Caco-2 (cell line): ENCODE measurements around the gene VPS33A. TPM values are rescaled to one million over a fixed set of nuclear protein-coding genes. Genes with fewer than 3 reads are reported as not detected.

ENCODE experiments used
- BruUV-seq: library from RNA; stranded (reverse); fragments of 400-500 nt; replicated peaks from 2 replicates; lab custom pipeline; 2021; lab: Mats Ljungman, UMichigan
- CTCF ChIA-PET: fragments of 300-600 bp; sonication (Branson Sonifier 250); formaldehyde crosslinking; loops from one replicate; lab custom pipeline; 2022; ENCODE audit warnings: antibody characterized with exemption; lab: Charles Lee
- POLR2A ChIA-PET: fragments of 300-600 bp; sonication (Branson Sonifier 250); formaldehyde crosslinking; loops from one replicate; lab custom pipeline; 2022; ENCODE audit warnings: antibody characterized with exemption; lab: Charles Lee
- DNase-seq, 2 experiments: peaks; one replicate each; pipeline versions ENCODE4 v3.0.0 to v3.0.0-alpha.2; 2020 to 2022
- H3K27me3 ChIP-seq: replicated peaks from 2 replicates; pipeline ENCODE4 v1.6.0; 2011; ENCODE audit warnings: low read length; ENCODE audit not compliant: control insufficient read depth, insufficient read depth
- H3K36me3 ChIP-seq: 2 replicates; pipeline ENCODE4 v1.5.1; 2011; ENCODE audit warnings: low read length; ENCODE audit not compliant: control insufficient read depth, insufficient read depth
- H3K4me1 ChIP-seq: fragments of 250-450 bp; sonication (Bioruptor Pico); 2 replicates; pipeline ENCODE4 v1.5.1; 2020; ENCODE audit warnings: mild to moderate bottlenecking
- H3K4me3 ChIP-seq: 2 replicates; pipeline ENCODE4 v1.5.1; 2011; ENCODE audit warnings: low read depth, mild to moderate bottlenecking, control low read depth, low read length
- H3K9me3 ChIP-seq: fragments of 250-450 bp; sonication (Bioruptor Pico); 2 replicates; pipeline ENCODE4 v1.5.1; 2020; ENCODE audit warnings: mild to moderate bottlenecking, moderate library complexity
- H3K27ac Mint-ChIP-seq: one replicate; pipeline ENCODE4 v1.8.0; 2022; ENCODE audit warnings: mixed read lengths; ENCODE audit not compliant: unreplicated experiment
- H3K27me3 Mint-ChIP-seq: one replicate; pipeline ENCODE4 v1.8.0; 2022; ENCODE audit warnings: mixed read lengths; ENCODE audit not compliant: insufficient read depth, unreplicated experiment
- H3K36me3 Mint-ChIP-seq: one replicate; pipeline ENCODE4 v1.8.0; 2022; ENCODE audit warnings: mild to moderate bottlenecking, mixed read lengths; ENCODE audit not compliant: insufficient read depth, unreplicated experiment
- H3K4me1 Mint-ChIP-seq: one replicate; pipeline ENCODE4 v1.8.0; 2022; ENCODE audit warnings: low read depth, mixed read lengths; ENCODE audit not compliant: unreplicated experiment
- H3K4me3 Mint-ChIP-seq: one replicate; pipeline ENCODE4 v1.8.0; 2022; ENCODE audit warnings: mild to moderate bottlenecking, moderate library complexity, mixed read lengths; ENCODE audit not compliant: unreplicated experiment
- H3K9me3 Mint-ChIP-seq: one replicate; pipeline ENCODE4 v1.8.0; 2022; ENCODE audit warnings: mixed read lengths; ENCODE audit not compliant: unreplicated experiment
- CTCF ChIP-seq, 2 experiments: fragments of 200-600 bp in 1 of 2; IDR thresholded peaks; 1 replicate in 1 of 2; 2 replicates in 1 of 2; pipeline versions ENCODE4 v1.5.1 to v1.8.0; 2011 to 2022; ENCODE audit warnings: antibody characterized with exemption in 1 of 2, control low read depth in 1 of 2, inconsistent platforms in 1 of 2, low read depth in 1 of 2, low read length in 1 of 2, mild to moderate bottlenecking in 1 of 2, moderate library complexity in 1 of 2; ENCODE audit not compliant: insufficient read depth in 1 of 2, severe bottlenecking in 1 of 2, unreplicated experiment in 1 of 2
- intact Hi-C: fragments of 100-400 bp; cut with micrococcal nuclease; formaldehyde crosslinking; loops from one replicate; pipeline ENCODE4 v1.10.0; 2022; ENCODE audit not compliant: unreplicated experiment
- total RNA-seq: library from RNA; stranded (reverse); gene quantifications from 2 replicates; pipeline ENCODE4 v1.2.3, GENCODE V29; 2022

VPS33A gene
- total RNA-seq, 1 experiment from 2014 or later, result 36.5 TPM

GRCh38 chr12:122183588-122183940, 82.7 kb downstream of the VPS33A start:
- Mint-ChIP-seq H3K27ac (no peak overlapping the region), H3K4me1 (no peaks in the 10 kb centered on the region), H3K4me3 (peak overlapping the region; percentile 69), H3K27me3 (no peaks in the 10 kb centered on the region), H3K9me3 (no peaks in the 10 kb centered on the region), H3K36me3 (no peaks in the 10 kb centered on the region)
- DNase-seq, result no peak
- intact Hi-C loops, result no loop called here
- no peak for TF ChIP-seq CTCF (IDR thresholded peaks at IDR 0.05; ENCODE audit: insufficient read depth in 1 of 2, low read depth in 1 of 2, low read length in 1 of 2, severe bottlenecking in 1 of 2, unreplicated experiment in 1 of 2)
- Histone ChIP-seq H3K9me3 (no peaks in the 10 kb centered on the region), H3K4me1 (no peaks in the 10 kb centered on the region), H3K4me3 (no peak overlapping the region; the same call in 1 of the 2 replicates), H3K36me3 (no peaks in the 10 kb centered on the region), H3K27me3 (no peaks in the 10 kb centered on the region)
- CTCF ChIA-PET, result interaction anchor here (1.0 kb wide), 1 partner anchor 129 kb away, joined by 3 read pairs; no protein-coding TSS in a partner anchor
- POLR2A ChIA-PET, result no interaction called here
- no TSS peak for BruUV-seq

GRCh38 chr12:122182887-122183587, 83.3 kb downstream of the VPS33A start, which contains the start of gene LRRC43:
TSS of gene LRRC43 (plus strand) at chr12:122183123. CDS start at chr12:122183145, 22 bp downstream.
- peak within 1 kb of the TSS; percentile 69 for H3K4me3 Mint-ChIP-seq
- intact Hi-C loops, result no loop called here
- H3K27ac Mint-ChIP-seq, result no peak within 1 kb of the TSS
- Histone ChIP-seq H3K27me3 (no peaks in the 10 kb centered on the region), H3K4me1 (no peaks in the 10 kb centered on the region), H3K4me3 (peak within 1 kb of the TSS; percentile 43), H3K36me3 (no peaks in the 10 kb centered on the region), H3K9me3 (no peaks in the 10 kb centered on the region)
- peak in 1 of 2 experiments; percentile 69 for DNase-seq
- H3K27me3 Mint-ChIP-seq, result no peaks in the 10 kb centered on the region
- H3K9me3 Mint-ChIP-seq, result no peaks in the 10 kb centered on the region
- no peaks in the 10 kb centered on the region for H3K4me1 Mint-ChIP-seq
- POLR2A ChIA-PET, result interaction anchor here (0.9 kb wide), 1 partner anchor 21 kb away, joined by 6 read pairs; the partner anchor contains the start of gene B3GNT4
- CTCF ChIA-PET, result interaction anchor here (1.0 kb wide), 2 partner anchors 8 to 129 kb away, joined by 3 to 4 read pairs; no protein-coding TSS in a partner anchor
- no peaks in the 10 kb centered on the region for H3K36me3 Mint-ChIP-seq
- no TSS peak for BruUV-seq
- TF ChIP-seq CTCF (IDR thresholded peaks at IDR 0.05; ENCODE audit: insufficient read depth in 1 of 2, low read depth in 1 of 2, low read length in 1 of 2, severe bottlenecking in 1 of 2, unreplicated experiment in 1 of 2), result no peak

Other genes with a start within 250 kb of the VPS33A start
- 13.0 and 15.5 TPM in 2 replicates for gene BCL7A, start 244.6 kb downstream of the VPS33A start, total RNA-seq
- 51.3 and 54.5 TPM in 2 replicates for gene MLXIP, start 187.7 kb downstream of the VPS33A start, total RNA-seq
- not detected in 2 replicates for gene IL31, start 92.3 kb downstream of the VPS33A start, total RNA-seq
- 0.34 TPM in 1 of 2 replicates, not detected in the other for gene LRRC43, start 83.4 kb downstream of the VPS33A start, total RNA-seq
- gene B3GNT4, start 62.8 kb downstream of the VPS33A start, total RNA-seq, result 2.2 and 3.8 TPM in 2 replicates
- gene DIABLO, start 40.4 kb downstream of the VPS33A start, total RNA-seq, result 76.1 and 86.6 TPM in 2 replicates
- gene CLIP1, start 156.2 kb upstream of the VPS33A start, total RNA-seq, result 80.9 and 85.0 TPM in 2 replicates
- 37.5 and 40.1 TPM in 2 replicates for gene ZCCHC8, start 234.4 kb upstream of the VPS33A start, total RNA-seq